Measurements from ENCODE around the gene PHF2.

PHF2 gene

DNA sequence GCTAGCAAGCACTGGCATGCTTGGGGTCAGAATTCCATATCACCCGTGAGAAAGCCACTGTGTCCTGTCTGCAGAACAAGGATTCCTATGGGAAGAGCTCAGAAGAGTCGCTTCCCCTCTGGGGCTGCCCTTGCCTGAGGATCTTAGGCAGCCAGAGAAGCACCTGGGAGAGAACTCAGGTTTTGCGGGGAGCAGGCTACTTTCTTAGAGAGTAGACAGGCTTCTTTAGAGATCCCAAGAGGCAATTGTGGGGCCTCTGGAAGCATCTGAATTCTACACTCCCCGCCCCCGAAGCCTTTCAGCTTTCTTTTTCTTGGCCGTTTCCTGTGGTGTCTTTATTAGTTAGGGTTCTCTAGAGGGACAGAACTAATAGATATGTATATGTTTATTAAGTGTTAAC lies 40.9 kb downstream of the PHF2 start:
- H3K4me3 ChIP-seq (ENCODE audit: insufficient read depth, low read length, poor library complexity, severe bottlenecking): no peak overlapping the region

DNA sequence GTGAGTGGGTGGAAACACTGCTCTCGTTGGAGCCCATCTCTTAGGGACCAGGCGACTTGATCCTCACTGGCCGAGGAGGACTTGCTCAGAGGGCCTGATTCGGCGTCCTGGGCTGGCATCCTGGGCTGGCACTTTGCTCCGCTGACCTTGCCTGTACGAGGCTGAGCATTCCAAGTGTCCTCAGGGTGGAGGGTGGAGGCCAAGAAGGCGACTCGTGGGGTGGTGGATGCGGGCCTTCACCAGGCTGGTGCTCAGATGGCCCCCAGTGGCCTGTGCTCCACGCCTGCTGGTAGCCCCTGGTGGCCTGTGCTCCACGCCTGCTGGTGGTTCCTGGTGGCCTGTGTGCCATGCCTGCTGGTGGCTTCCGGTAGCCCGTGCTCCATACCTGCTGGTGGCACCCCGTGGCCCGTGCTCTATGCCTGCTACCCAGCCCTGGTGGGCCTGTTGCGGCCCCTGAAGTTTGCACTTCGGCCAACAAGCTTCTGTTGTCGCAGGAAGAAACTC lies 42.9 kb downstream of the PHF2 start:
- Histone ChIP-seq H3K79me2 (ENCODE audit: insufficient read depth, low read length) (no peaks in the 10 kb centered on the region), H2AFZ (ENCODE audit: low read depth, low read length, severe bottlenecking) (no peak overlapping the region), H3F3A (ENCODE audit: insufficient read depth) (no peaks in the 10 kb centered on the region), H3K4me3 (ENCODE audit: insufficient read depth, low read length, poor library complexity, severe bottlenecking) (no peak overlapping the region), H4K20me1 (ENCODE audit: low read depth, low read length) (no peaks in the 10 kb centered on the region), H3K9ac (ENCODE audit: low read length) (no peak overlapping the region), H3K4me2 (ENCODE audit: low read depth, low read length, poor library complexity, severe bottlenecking) (no peak overlapping the region), H3K27me3 (ENCODE audit: low read length) (no peaks in the 10 kb centered on the region), H3K36me3 (ENCODE audit: low read length) (no peaks in the 10 kb centered on the region), H3K9me2 (replicated peaks; ENCODE audit: insufficient read depth, low read length) (no peaks in the 10 kb centered on the region), H3K9me3 (ENCODE audit: insufficient read depth, low read length) (no peaks in the 10 kb centered on the region), H3K27ac (ENCODE audit: low read depth, low read length) (no peak overlapping the region)
- no peak for TF ChIP-seq EZH2phosphoT487 (conservative IDR thresholded peaks at IDR 0.05; ENCODE audit: low read length)
- TF ChIP-seq, protein P1, sequence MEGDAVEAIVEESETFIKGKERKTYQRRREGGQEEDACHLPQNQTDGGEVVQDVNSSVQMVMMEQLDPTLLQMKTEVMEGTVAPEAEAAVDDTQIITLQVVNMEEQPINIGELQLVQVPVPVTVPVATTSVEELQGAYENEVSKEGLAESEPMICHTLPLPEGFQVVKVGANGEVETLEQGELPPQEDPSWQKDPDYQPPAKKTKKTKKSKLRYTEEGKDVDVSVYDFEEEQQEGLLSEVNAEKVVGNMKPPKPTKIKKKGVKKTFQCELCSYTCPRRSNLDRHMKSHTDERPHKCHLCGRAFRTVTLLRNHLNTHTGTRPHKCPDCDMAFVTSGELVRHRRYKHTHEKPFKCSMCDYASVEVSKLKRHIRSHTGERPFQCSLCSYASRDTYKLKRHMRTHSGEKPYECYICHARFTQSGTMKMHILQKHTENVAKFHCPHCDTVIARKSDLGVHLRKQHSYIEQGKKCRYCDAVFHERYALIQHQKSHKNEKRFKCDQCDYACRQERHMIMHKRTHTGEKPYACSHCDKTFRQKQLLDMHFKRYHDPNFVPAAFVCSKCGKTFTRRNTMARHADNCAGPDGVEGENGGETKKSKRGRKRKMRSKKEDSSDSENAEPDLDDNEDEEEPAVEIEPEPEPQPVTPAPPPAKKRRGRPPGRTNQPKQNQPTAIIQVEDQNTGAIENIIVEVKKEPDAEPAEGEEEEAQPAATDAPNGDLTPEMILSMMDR (IDR thresholded peaks at IDR 0.05; ENCODE audit: insufficient read depth, low read length, poor library complexity, severe bottlenecking): no peak

More for the DNA sequence above, 40.9 kb downstream of the PHF2 start:
- Histone ChIP-seq H2AFZ (ENCODE audit: low read depth, low read length, severe bottlenecking) (no peak overlapping the region), H3K9ac (ENCODE audit: low read length) (no peak overlapping the region), H4K20me1 (ENCODE audit: low read depth, low read length) (no peaks in the 10 kb centered on the region), H3K4me2 (ENCODE audit: low read depth, low read length, poor library complexity, severe bottlenecking) (no peak overlapping the region), H3K9me3 (ENCODE audit: insufficient read depth, low read length) (no peaks in the 10 kb centered on the region), H3F3A (ENCODE audit: insufficient read depth) (no peaks in the 10 kb centered on the region), H3K27ac (ENCODE audit: low read depth, low read length) (no peak overlapping the region), H3K79me2 (ENCODE audit: insufficient read depth, low read length) (no peaks in the 10 kb centered on the region), H3K36me3 (ENCODE audit: low read length) (no peaks in the 10 kb centered on the region), H3K27me3 (ENCODE audit: low read length) (no peaks in the 10 kb centered on the region), H3K9me2 (replicated peaks; ENCODE audit: insufficient read depth, low read length) (no peaks in the 10 kb centered on the region)
- TF ChIP-seq EZH2phosphoT487 (conservative IDR thresholded peaks at IDR 0.05; ENCODE audit: low read length): no peak
- TF ChIP-seq, protein P1 (IDR thresholded peaks at IDR 0.05; ENCODE audit: insufficient read depth, low read length, poor library complexity, severe bottlenecking): no peak

DNA sequence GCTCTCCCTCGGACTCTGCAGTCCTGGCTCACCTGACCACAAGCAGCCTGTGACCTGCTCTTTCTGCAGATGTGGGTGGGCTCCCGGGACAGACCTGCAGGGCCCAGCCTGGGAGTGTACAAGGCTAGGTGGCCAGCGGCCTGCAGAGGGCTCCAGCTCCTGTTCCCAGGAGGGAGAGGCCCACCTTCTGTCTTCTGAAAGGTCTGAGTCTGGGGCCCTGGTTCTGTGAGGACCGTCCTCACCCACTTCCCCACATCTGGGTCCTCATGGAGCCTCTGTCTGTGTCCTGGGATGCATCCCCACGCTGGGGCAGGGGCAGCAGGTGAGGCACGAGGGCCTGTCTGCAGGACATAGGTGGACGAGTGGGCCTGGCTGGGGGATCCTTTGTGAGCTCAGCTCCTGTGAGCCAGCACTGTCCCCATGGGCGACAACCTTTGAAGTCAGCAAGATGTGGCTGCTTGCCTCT lies 43.7 kb downstream of the PHF2 start:
- H3K9me2 ChIP-seq (replicated peaks; ENCODE audit: insufficient read depth, low read length): no peaks in the 10 kb centered on the region
- no peaks in the 10 kb centered on the region for H3K79me2 ChIP-seq (ENCODE audit: insufficient read depth, low read length)
- no peak overlapping the region for H3K4me2 ChIP-seq (ENCODE audit: low read depth, low read length, poor library complexity, severe bottlenecking)
- no peaks in the 10 kb centered on the region for H4K20me1 ChIP-seq (ENCODE audit: low read depth, low read length)
- H3K9me3 ChIP-seq (ENCODE audit: insufficient read depth, low read length): no peaks in the 10 kb centered on the region
- H3K27ac ChIP-seq (ENCODE audit: low read depth, low read length): no peak overlapping the region
- H3K9ac ChIP-seq (ENCODE audit: low read length): no peak overlapping the region
- H3K36me3 ChIP-seq (ENCODE audit: low read length): no peaks in the 10 kb centered on the region
- H2AFZ ChIP-seq (ENCODE audit: low read depth, low read length, severe bottlenecking): no peak overlapping the region
- no peaks in the 10 kb centered on the region for H3F3A ChIP-seq (ENCODE audit: insufficient read depth)
- no peaks in the 10 kb centered on the region for H3K27me3 ChIP-seq (ENCODE audit: low read length)
- H3K4me3 ChIP-seq (ENCODE audit: insufficient read depth, low read length, poor library complexity, severe bottlenecking): no peak overlapping the region
- TF ChIP-seq, protein P1 (IDR thresholded peaks at IDR 0.05; ENCODE audit: insufficient read depth, low read length, poor library complexity, severe bottlenecking): no peak
- no peak for TF ChIP-seq EZH2phosphoT487 (conservative IDR thresholded peaks at IDR 0.05; ENCODE audit: low read length)

All from SU-DHL-6 (cell line).